GM18507 (cell line): ENCODE data around the gene WDR36.
"Not testable (repeated sequence)": the region's sequence is repeated elsewhere in the genome, so short reads cannot be mapped to it uniquely, and the experiment has no call there.

Source experiments
- DNase-seq: peaks from one replicate; pipeline ENCODE4 v3.0.0; 2011; ENCODE audit warnings: low read depth; ENCODE audit not compliant: insufficient read length; ENCODE audit errors: extremely low spot score
- FAIRE-seq: peaks from 2 replicates; lab custom pipeline; 2011; peaks lifted over from hg19 to GRCh38; lab: Jason Lieb, UNC

The WDR36 gene

DNA sequence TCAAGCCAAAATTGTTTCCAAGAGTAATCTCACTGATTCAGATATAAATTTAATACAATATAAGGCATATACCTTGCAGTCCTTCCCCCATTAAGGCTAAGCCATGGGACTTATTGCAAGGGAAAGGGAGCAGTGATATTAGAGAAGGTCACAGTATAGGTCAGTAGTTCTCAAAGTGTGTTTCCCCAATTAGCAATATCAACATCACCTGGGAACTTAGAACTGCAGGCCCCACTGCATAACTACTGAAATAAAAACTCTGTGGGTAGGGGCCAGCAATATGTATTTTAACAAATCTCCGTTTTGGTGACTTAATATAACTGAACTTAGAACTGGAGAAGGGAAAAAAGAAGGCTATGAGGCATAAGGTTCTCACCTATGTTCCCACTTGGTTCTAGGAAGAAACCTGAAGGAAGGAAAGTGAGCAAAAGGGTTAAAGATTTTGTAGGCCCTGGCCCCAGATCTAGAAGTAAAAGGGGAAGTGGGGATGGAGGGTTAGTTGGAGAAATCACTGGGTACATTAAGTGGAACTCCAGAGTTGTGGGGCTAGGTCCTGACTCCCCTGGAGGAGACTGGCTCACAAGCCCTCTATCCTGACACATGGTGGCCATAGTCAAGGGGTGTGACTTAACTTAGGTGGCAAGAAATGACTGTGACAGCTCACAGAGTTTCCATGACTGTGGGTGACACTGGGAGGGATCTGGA is 40.7 kb downstream of the WDR36 start:
- DNase-seq, result no peak
- FAIRE-seq, result no peak

DNA sequence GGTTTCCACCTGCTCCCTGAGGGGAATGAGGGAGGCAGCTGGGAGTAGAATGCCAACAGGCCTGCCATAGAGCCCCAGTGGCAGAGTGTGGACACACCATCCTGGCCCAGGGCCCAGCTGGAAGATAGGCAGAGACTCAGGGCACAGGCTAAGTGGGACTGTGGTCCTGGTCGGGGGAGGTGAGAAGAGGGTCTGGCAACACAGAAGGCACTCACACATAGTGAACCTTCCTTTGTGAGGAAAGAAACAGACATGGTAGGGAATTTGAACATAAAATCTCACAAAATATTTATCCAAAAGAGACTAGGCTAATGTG is 41.2 kb downstream of the WDR36 start:
- DNase-seq (no peak), FAIRE-seq (no peak)

DNA sequence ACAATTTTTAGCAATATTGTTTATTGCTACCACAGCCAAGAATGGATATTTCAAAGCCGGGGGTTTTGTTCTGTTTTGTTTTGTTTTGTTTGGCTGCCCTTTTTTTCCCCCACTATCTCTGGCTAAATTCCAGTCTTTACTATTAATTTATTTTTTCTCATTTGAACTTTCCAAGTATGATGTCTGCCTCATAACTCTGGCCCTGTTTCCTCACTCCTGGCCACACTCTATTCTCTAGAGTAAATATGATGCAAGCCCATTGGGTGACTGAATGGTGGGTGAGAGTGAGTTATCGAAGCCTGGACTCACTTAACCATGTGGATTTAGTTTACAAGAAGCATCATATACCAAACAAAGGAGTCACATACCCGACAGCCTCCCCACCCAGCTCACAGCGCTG is 41.9 kb downstream of the WDR36 start:
- DNase-seq, result no peak
- no peak for FAIRE-seq

DNA sequence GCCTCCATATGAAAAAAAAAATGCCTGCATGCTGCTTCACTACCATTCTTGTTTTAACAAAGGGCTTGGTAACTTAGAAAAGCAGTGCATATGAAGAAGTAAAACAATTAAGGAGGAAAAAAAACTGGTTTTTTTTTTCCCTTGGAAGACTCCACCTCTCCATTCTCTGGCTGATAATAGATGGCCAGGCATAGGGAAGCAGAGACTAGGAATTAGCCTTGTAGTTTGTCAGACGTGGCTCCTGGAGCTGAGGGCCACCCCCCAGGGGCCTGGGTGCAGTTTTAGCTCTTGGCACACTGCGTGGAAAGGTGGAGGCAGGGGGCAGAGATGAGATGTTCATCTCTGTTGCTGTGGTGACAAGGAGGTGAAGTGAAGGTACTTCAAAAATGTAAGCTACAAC is 42.7 kb downstream of the WDR36 start:
- DNase-seq (no peak), FAIRE-seq (no peak)

DNA sequence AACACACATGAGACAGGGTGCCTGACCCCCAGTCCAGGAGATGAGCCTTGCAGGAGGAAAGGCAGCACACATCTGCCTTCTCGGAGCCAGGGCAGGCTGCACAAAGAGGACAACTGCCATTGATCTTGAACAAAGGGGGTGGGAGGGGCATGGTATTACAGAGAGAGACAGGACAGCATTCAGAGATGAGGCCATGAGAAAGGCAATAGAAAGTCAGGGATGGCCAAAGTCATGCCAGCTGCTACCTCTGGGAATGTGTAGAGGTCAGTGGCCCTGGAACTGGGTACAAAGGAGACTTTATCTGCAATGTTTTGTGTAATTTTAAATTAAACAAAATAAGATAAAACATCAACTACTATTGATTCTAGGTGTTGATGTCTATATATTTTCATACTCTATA is 43.2 kb downstream of the WDR36 start:
- no peak for FAIRE-seq

DNA sequence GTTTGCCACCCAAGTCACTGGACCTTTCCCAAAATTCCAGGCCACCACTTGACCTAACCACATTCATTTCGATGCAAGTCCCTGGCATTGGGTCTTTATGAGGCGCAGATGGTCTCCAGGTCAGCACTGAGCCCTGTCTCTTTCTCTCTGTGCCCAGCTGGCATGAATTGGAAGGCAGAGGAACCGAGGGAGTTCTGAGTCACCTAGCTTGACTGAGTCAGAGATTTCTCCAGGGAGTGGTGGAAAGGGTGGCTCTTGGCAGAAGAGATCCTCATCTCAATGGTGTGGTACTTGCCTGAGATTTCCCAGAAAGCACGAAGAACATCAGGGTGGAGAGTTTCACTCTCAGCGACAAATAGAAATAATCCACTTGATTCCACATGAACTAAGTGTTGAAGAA is 43.8 kb downstream of the WDR36 start:
- no peak for DNase-seq

More for the DNA sequence above, 43.2 kb downstream of the WDR36 start:
- no peak for DNase-seq

DNA sequence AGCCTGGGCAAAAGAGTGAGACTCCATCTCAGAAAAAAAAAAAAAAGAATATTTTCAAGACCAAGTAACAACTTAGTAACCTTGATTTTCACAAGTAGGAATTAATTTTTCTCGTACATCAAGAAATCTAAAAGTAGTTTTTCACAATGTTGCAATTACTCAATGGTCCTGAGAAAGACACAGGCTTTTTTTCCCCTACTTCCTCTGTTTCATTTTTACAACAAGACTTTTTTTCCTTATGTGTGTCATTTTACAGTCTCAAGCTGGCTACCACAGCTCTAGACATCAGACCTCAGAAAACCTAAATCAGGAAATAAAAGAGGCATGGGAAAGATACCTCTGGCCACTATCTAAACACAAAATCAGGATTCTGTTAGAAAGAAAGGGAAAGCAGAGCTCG is 45.9 kb downstream of the WDR36 start:
- DNase-seq (no peak), FAIRE-seq (no peak)

More for the DNA sequence above, 43.8 kb downstream of the WDR36 start:
- FAIRE-seq, result no peak

DNA sequence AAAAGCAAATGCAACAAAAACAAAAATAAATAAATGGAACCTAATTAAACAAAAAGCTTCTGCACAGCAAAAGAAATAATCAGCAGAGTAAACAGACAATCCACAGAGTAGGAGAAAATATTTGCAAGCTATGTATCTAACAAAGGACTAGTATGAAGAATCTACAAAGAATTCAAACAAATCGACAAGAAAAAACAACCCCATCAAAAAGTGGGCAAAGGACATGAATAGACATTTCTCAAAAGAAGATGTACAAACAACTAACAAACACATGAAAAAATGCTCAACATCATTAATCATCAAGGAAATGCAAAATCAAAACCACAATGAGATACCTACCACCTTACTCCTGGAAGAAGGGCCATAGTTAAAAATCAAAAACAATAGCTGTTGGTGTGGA is 49.3 kb downstream of the WDR36 start:
- not testable (repeated sequence) for DNase-seq, FAIRE-seq

DNA sequence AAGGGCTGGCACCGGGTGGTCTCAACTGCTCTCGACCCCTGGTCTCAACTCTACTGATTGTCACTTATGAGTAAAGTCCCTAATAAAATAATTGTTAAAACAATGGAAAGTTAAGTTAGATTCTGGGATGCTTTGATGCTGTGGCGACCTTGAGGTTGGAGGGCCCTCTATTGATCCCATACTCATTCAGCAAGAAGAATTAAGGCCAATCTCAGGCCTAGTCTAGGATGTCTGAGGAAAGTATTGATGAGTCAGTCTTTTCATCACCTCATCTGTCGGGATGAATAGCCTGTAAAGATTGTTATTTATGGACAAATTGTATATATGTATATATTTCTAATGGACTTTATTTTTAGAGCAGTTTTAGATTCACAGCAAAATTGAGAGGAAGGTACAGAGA is 50.8 kb downstream of the WDR36 start:
- DNase-seq (no peak), FAIRE-seq (no peak)

DNA sequence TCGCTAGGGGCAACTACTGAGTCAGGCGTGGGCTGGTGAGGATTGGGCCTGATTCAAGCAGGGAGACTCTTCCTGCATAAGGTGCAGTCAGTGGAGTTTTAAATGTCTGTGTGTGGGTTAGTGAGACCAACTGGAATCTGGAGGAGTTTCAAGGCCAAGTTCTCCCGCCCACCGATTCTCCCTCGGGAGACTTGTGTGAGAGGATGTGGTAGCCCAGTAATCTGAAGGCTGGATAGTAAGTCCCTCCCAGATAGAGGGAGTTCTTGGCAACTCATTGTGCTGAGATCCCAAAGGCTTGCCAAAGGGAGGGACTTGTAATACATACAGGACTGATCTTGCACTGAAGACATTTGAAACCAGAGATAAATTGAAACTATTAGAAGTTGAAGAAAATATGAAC is 51.8 kb downstream of the WDR36 start:
- no peak for DNase-seq

DNA sequence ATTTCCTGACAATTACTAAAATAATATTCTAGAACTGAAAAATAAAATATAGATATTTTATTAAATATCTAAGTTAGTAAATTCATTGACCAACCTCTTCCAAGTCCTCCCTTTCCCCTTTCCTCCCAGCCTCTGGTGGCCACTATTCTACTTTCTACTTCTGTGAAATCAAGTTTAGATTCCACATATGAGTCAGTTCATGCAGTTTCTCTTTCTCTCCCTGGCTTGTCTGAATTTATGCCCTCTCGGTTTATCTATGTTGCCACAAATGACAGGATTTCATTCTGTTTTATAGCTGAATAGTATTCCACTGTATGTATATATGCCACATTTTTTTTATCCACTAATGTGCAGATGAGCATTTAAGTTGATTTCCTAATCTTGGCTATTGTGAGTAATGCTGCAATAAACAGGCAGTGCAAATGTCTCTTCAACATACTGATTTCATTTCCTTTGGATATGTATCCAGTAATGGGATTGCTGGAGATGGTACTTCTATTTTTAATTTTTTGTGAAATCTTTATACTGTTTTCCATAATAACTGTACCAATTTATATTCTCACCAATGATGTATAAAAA is 52.3 kb downstream of the WDR36 start:
- FAIRE-seq (peak; percentile 85), DNase-seq (no peak)

More for the DNA sequence above, 51.8 kb downstream of the WDR36 start:
- no peak for FAIRE-seq

DNA sequence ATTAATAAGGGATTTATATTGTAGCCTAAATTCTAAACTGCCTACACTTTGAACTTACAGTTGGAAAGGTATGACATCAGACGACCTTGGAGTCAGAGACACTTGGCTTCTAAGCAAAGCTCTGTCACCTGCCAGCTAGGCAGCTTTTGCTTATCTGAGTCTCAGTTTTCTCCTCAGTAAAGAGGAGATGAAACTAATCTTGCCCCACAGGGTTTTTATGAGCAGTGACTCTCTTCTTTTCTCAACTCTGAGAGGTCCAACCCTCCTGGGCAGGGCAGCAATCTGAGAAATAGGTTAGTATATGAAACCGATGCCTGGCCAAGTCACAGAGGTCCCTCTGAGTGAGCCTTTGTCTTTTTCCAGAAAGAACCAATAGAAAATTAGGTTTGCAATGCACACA is 53.9 kb downstream of the WDR36 start:
- DNase-seq, result no peak
- no peak for FAIRE-seq

DNA sequence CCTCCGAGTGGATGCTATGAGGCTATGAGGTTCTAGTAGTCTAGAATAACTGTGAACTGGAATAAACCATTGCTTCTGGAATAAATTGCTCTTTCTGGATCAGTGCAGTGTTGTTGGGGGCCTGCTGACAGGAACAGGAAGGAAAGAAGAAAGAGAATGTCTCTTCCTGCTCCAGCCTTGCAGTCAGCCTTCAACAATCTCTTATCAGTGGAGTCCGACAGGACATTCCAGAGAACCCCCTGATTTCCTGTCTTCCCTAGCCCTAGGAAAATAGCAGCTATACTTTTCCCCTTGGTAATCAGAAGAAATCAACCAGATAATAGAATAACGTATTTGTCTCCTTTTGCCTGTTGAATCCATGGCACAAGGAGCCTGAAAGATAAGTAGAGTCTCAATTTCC is 55.4 kb downstream of the WDR36 start:
- FAIRE-seq (no peak), DNase-seq (no peak)

DNA sequence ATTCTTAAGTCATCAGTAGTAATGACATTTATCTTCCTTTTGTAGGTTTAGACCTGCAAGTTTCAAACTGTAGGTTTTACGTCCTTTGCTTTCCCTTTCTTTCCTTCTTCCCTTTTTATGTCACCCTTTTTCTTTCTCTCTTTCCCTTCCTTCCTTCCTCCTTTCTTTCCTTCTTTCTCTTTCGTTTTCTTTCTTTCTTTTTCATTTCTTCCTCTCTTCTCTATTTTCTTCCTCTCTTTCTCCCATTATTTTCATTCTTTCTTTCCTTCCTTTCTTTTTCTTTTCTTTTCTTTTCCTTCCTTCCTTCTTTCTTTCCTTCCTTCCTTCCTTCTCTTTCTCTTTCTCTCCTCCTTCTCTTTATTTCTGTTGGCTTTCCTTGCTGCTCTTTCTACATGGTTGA is 59.9 kb downstream of the WDR36 start:
- DNase-seq (no peak), FAIRE-seq (peak; percentile 56)

DNA sequence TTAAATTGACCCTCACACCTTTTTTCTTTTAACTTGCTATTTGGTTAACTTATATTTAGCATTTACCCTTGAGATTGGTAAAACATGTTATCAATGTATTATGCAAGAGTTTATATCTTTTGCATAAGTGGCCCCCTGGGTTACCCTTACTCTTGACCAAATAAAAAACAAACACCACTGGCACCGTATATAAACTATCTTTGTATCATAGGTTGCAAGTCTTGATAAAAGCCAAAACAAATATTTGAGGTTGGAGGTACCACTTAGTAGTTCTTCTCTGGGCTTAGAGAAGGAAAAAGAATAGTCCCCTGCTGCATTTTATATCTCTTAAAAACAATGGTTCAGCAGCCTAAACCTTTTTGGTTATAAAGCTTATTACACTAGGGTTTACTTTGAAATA is 61.3 kb downstream of the WDR36 start:
- no peak for FAIRE-seq
- no peak for DNase-seq

DNA sequence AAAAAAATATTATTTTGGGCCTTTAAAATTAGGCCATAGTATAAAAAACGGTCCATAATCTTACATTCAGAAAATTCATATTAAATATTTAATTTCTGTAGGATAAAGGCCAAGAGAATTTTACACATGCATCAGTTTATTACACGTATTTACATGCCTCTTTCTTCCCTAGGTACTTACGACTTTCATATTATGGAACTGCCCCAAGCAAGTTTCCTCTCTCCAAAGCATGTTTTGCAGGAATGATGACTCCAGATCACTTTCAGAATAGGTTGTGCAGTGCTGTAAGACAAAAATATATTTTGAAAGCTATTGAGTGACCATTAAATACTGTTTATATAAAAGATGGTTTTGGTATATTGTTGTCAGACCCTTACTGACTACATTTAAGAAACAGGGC is 61.8 kb downstream of the WDR36 start:
- DNase-seq (no peak), FAIRE-seq (no peak)

DNA sequence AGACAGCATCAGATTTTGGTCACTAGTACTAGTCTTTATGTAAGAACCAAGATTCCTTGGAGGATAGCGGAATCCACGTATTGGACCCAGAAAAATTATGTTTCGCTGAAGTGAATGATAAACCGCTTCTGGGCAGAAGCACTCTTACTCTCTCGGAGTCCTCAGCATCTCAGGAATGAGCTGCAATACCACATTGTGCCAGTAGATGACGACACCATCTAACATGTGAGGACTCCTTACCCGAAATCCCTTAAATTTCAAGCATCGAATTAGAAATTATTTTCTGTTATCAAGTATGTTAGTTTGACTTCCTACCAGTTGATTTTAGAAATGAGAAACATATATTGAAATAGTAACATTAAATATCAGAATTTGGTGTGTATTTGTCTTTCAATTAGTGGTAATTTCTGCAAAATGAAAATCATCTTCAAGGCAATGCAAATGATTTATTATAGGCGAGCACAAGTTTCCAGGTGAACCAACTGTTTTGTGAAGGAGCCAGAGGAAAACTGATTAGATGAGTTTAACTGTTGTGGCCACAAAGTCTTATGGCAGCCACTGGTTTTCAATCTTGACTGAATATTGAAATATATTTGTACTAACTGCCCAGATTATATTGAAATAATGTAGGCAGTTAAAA is 66.1 kb downstream of the WDR36 start:
- DNase-seq (peak; percentile 22), FAIRE-seq (peak; percentile 87)

DNA sequence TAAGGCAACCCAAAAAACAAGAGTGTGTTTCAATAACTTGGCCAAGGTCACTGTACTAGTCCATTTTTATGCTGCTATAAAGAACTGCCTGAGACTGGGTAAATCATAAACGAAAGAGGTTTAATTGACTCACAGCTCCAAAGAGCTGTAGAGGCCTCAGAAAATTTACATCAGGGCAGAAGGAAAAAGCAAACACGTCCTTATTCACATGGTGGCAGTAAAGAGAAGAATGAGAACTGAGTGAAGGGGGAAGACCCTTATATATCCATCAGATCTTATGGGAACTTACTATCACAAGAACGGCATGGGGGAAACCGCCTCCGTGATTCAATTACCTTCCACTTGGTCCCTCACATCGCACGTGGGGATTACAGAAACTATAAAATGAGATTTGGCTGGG is 67.7 kb downstream of the WDR36 start:
- FAIRE-seq (peak; percentile 36), DNase-seq (no peak)

DNA sequence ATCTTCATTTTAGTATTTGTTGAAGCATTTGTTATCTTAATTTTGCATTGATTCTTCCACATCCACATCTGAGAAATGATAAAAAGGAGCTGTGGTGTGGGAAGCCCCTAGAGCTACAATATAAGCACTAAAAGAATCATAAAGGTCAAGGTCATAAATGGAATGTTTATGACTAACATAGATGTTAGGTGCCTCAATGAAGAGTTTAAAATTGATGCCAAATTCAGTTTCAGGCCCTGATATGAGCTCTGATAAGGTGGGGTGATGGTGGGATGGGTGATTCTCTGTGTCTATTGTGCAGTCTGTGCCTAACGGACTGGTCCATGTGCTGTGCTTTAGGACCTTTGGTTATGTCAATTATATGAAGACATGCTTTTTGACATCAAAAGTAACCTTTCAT is 70.9 kb downstream of the WDR36 start:
- FAIRE-seq (no peak), DNase-seq (no peak)

DNA sequence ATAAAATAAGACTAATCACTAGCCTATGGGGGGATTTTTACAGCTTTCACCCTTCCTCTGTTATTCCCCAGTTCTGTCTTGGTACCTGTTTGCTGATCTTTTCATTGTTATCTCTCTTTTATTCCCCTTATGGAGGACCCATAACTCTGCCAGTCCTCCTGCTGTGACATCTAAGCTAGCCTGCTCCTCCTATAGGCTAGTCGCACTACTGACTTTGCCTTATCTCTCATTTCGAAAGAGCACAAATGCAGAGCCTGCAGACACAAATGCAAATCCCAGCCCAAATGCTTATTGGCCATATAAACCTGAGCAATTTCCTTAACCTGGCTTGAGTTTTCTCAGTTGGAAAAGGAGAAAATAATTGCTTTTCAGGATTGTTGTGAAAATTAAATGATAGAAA is 72.9 kb downstream of the WDR36 start:
- FAIRE-seq, result no peak
- DNase-seq, result no peak

DNA sequence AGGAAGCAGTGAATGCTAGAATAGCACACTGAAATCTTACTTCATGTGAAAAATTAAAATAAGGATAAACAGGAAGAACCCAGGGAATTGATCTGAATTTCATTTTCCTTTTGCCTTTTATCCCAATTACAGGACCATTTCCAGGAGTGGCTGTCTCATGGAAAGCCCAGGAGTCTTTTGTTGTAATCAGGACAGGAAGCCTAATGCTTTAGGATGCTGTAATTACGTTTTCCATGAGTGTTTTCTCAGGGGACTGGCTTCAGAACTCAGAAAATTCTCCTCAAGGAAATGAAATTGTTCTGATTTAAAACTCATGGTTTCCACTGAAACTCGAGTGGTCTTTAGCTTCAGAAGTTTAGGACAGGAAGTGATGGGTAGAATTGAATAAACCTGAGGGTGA is 75.4 kb downstream of the WDR36 start:
- FAIRE-seq (no peak), DNase-seq (no peak)
